AG09309 (cell line): ENCODE data around the gene CYFIP2.

Experiments used
- DNase-seq: peaks from one replicate; pipeline ENCODE4 v3.0.0-alpha.2; 2010; ENCODE audit warnings: low read depth
- H3K4me3 ChIP-seq: 2 replicates; pipeline ENCODE4 v1.5.1; 2011; ENCODE audit warnings: mild to moderate bottlenecking, low read depth, low read length, moderate library complexity; ENCODE audit not compliant: control insufficient read depth
- CTCF ChIP-seq: IDR thresholded peaks from 2 replicates; pipeline ENCODE4 v1.5.1; 2011; ENCODE audit warnings: mild to moderate bottlenecking, low read depth, low read length, inconsistent platforms; ENCODE audit not compliant: insufficient read depth, control insufficient read depth; ENCODE audit errors: missing control alignments

CYFIP2 gene

GRCh38 chr5:157284458-157285212, 18.7 kb downstream of the CYFIP2 start:
- no peak overlapping the region for H3K4me3 ChIP-seq
- no peak for DNase-seq
- no peak for TF ChIP-seq CTCF

- H3K4me3 ChIP-seq = no peak overlapping the region
- TF ChIP-seq CTCF = no peak
- no peak for DNase-seq
These were observed 19.6 kb downstream of the CYFIP2 start for GRCh38 chr5:157285310-157286035.

GRCh38 chr5:157286761-157287211, 20.9 kb downstream of the CYFIP2 start:
- no peak for DNase-seq
- no peak for TF ChIP-seq CTCF
- no peak overlapping the region for H3K4me3 ChIP-seq

- DNase-seq = no peak
- TF ChIP-seq CTCF = no peak
- H3K4me3 ChIP-seq = no peak overlapping the region
These were observed 22.7 kb downstream of the CYFIP2 start for GRCh38 chr5:157288405-157289163.

GRCh38 chr5:157289164-157289819, 23.4 kb downstream of the CYFIP2 start:
- no peak for TF ChIP-seq CTCF
- DNase-seq = no peak

GRCh38 chr5:157290156-157290980, 24.4 kb downstream of the CYFIP2 start:
- no peak overlapping the region for H3K4me3 ChIP-seq
- no peak for TF ChIP-seq CTCF
- DNase-seq = peak; percentile 18

More at GRCh38 chr5:157289164-157289819, 23.4 kb downstream of the CYFIP2 start:
- no peak overlapping the region for H3K4me3 ChIP-seq
